PC-3 (cell line): Measurements from ENCODE around the gene ESR2.

Source experiments
- CTCF ChIP-seq: fragments of 300-600 bp; sonication (generic); conservative IDR thresholded peaks from 2 replicates; pipeline ENCODE4 v1.5.1; 2017; ENCODE audit warnings: antibody characterized with exemption, low read depth, mild to moderate bottlenecking, low read length
- EZH2 ChIP-seq: fragments of 300-600 bp; sonication (generic); IDR thresholded peaks from one replicate; pipeline ENCODE4 v1.6.1; 2017; ENCODE audit warnings: antibody characterized with exemption, mild to moderate bottlenecking, low read length; ENCODE audit not compliant: unreplicated experiment
- EZH2phosphoT487 ChIP-seq: fragments of 300-600 bp; sonication (generic); IDR thresholded peaks from 2 replicates; pipeline ENCODE4 v1.6.1; 2018; ENCODE audit warnings: mild to moderate bottlenecking, antibody characterized with exemption, low read length, borderline replicate concordance

GRCh38 chr14:64246688-64247087 lies 47.5 kb downstream of the ESR2 start:
- TF ChIP-seq CTCF (no peak), EZH2phosphoT487 (no peak), EZH2 (no peak)
